ENCODE results near the gene MRPL38.

MRPL38 gene

DNA sequence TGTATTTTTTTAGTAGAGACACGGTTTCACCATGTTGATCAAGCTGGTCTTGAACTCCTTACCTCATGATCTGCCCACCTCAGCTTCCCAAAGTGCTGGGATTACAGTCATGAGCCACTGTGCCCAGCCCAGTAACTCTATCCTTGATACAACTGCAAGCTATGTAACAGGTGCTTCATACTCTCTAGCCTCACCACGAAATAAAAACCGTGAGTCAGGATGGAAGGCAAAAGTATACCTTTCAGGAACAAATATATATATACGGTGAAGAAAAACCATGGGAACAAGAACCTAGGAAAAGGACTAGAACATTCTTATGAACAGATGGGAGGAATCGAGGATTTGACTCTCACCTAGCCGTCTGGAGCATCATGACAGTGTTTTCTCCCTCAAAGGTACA, 45.7 kb upstream of the MRPL38 start:
- POLR2A ChIA-PET = interaction anchor here (0.7 to 1.2 kb wide), 2 partner anchors 9 to 95 kb away, joined by 5 to 9 read pairs; partner anchors contain the start of genes FBF1 and WBP2
- H3K36me3 ChIP-seq (ENCODE audit: control insufficient read depth in 2 of 2, insufficient read depth in 1 of 2, low read length in 2 of 2) = peaks cover 84 to 93% of the 10 kb centered on the region in 2 experiments
- TF ChIP-seq PRDM2 (tag by site-specific recombination; IDR thresholded peaks at IDR 0.05; ENCODE audit: borderline replicate concordance) (no peak), SCRT2 (tag by site-specific recombination; IDR thresholded peaks at IDR 0.05) (0 out of 2 replicates have a peak, but pooled peaks have one; percentile 27)

GRCh38 chr17:75945211-75945610, 40.5 kb upstream of the MRPL38 start:
- H3K4me3 ChIP-seq (ENCODE audit: low read depth, low read length) = no peak overlapping the region
- no peaks in the 10 kb centered on the region for H3K9me3 ChIP-seq (ENCODE audit: control insufficient read depth, insufficient read depth, low read depth, low read length)
- TF ChIP-seq, protein P1, sequence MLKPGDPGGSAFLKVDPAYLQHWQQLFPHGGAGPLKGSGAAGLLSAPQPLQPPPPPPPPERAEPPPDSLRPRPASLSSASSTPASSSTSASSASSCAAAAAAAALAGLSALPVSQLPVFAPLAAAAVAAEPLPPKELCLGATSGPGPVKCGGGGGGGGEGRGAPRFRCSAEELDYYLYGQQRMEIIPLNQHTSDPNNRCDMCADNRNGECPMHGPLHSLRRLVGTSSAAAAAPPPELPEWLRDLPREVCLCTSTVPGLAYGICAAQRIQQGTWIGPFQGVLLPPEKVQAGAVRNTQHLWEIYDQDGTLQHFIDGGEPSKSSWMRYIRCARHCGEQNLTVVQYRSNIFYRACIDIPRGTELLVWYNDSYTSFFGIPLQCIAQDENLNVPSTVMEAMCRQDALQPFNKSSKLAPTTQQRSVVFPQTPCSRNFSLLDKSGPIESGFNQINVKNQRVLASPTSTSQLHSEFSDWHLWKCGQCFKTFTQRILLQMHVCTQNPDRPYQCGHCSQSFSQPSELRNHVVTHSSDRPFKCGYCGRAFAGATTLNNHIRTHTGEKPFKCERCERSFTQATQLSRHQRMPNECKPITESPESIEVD (tag by site-specific recombination; IDR thresholded peaks at IDR 0.05) = peak; percentile 44
- TF ChIP-seq OSR2 (tag by site-specific recombination; IDR thresholded peaks at IDR 0.05) = peak; percentile 57; the same call in 1 of the 2 replicates
- TF ChIP-seq SP7 (tag by site-specific recombination; IDR thresholded peaks at IDR 0.05) = 0 out of 2 replicates have a peak, but pooled peaks have one; percentile 20
- TF ChIP-seq ZNF202 (tag by site-specific recombination; IDR thresholded peaks at IDR 0.05; ENCODE audit: borderline replicate concordance) = no peak
- CTCF ChIA-PET = interaction anchor here (0.9 to 1.1 kb wide), 3 partner anchors 55 to 69 kb away, joined by 3 to 4 read pairs (median 4); partner anchors contain the start of gene CDK3
- POLR2A ChIA-PET = no interaction called here
- no peak overlapping the region for H3K27ac ChIP-seq (ENCODE audit: extremely low read depth, low read depth, low read length)
- peaks cover 44 to 60% of the 10 kb centered on the region in 2 experiments for H3K36me3 ChIP-seq (ENCODE audit: control insufficient read depth in 2 of 2, insufficient read depth in 1 of 2, low read length in 2 of 2)
- H3K4me1 ChIP-seq (ENCODE audit: control insufficient read depth, insufficient read depth, low read length) = peaks cover 3% of the 10 kb centered on the region; the same call in 1 of the 2 replicates

More for the DNA sequence above, 45.7 kb upstream of the MRPL38 start:
- Histone ChIP-seq H3K9me3 (ENCODE audit: control insufficient read depth, insufficient read depth, low read depth, low read length) (no peaks in the 10 kb centered on the region), H3K4me1 (ENCODE audit: control insufficient read depth, insufficient read depth, low read length) (no peaks in the 10 kb centered on the region), H3K27ac (ENCODE audit: extremely low read depth, low read depth, low read length) (no peak overlapping the region), H3K4me3 (ENCODE audit: low read depth, low read length) (no peak overlapping the region)
- CTCF ChIA-PET = interaction anchor here (1.0 kb wide), 1 partner anchor 56 kb away, joined by 5 read pairs; no protein-coding TSS in a partner anchor

DNA sequence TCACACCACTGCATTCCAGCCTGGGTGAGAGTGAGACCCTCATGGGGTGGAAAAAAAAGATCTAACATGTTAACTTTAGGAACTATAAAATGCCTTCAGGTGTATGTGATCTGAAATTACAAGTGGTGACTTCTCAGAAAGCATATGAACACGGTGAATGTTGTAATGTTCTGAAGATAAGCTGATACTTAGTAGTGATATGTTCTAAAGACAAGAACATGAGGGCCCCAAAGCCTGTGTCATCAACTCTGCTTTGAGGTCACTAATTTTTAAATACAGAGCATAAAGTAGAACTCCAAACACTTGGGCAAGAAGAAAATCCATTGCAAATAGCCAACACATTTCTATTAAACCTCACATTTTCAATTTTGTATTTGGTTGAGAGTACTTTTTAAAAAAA, 38.8 kb upstream of the MRPL38 start:
- ChIA-PET POLR2A (interaction anchor here (0.6 kb wide), 2 partner anchors 11 to 126 kb away, joined by 3 to 7 read pairs; no protein-coding TSS in a partner anchor), CTCF (no interaction called here)
- peaks cover 29 to 43% of the 10 kb centered on the region in 2 experiments for H3K36me3 ChIP-seq (ENCODE audit: control insufficient read depth in 2 of 2, insufficient read depth in 1 of 2, low read length in 2 of 2)
- H3K4me3 ChIP-seq (ENCODE audit: low read depth, low read length) = no peak overlapping the region
- H3K27ac ChIP-seq (ENCODE audit: extremely low read depth, low read depth, low read length) = no peak overlapping the region
- H3K4me1 ChIP-seq (ENCODE audit: control insufficient read depth, insufficient read depth, low read length) = peaks cover 3% of the 10 kb centered on the region; the same call in 1 of the 2 replicates
- TF ChIP-seq ZNF211 (tag by site-specific recombination; IDR thresholded peaks at IDR 0.05; ENCODE audit: low read depth) = no peak
- TF ChIP-seq RBAK (tag by site-specific recombination; IDR thresholded peaks at IDR 0.05) = no peak
- no peaks in the 10 kb centered on the region for H3K9me3 ChIP-seq (ENCODE audit: control insufficient read depth, insufficient read depth, low read depth, low read length)

GRCh38 chr17:75942473-75942872, 37.8 kb upstream of the MRPL38 start:
- H3K36me3 ChIP-seq (ENCODE audit: control insufficient read depth in 2 of 2, insufficient read depth in 1 of 2, low read length in 2 of 2) = peaks cover 20 to 38% of the 10 kb centered on the region in 2 experiments
- no peak overlapping the region for H3K27ac ChIP-seq (ENCODE audit: extremely low read depth, low read depth, low read length)
- CTCF ChIA-PET = interaction anchor here (1.9 kb wide), 1 partner anchor 15 kb away, joined by 9 read pairs; no protein-coding TSS in a partner anchor
- TF ChIP-seq ZNF133 (tag by site-specific recombination; IDR thresholded peaks at IDR 0.05) = no peak
- no peak for TF ChIP-seq ZFP37 (tag by site-specific recombination; IDR thresholded peaks at IDR 0.05)
- no peak for TF ChIP-seq ZNF391 (tag by site-specific recombination; IDR thresholded peaks at IDR 0.05; ENCODE audit: borderline replicate concordance, low read depth)
- TF ChIP-seq ZNF76 (tag by site-specific recombination; IDR thresholded peaks at IDR 0.05; ENCODE audit: borderline replicate concordance, low read depth) = no peak
- TF ChIP-seq, protein P2, sequence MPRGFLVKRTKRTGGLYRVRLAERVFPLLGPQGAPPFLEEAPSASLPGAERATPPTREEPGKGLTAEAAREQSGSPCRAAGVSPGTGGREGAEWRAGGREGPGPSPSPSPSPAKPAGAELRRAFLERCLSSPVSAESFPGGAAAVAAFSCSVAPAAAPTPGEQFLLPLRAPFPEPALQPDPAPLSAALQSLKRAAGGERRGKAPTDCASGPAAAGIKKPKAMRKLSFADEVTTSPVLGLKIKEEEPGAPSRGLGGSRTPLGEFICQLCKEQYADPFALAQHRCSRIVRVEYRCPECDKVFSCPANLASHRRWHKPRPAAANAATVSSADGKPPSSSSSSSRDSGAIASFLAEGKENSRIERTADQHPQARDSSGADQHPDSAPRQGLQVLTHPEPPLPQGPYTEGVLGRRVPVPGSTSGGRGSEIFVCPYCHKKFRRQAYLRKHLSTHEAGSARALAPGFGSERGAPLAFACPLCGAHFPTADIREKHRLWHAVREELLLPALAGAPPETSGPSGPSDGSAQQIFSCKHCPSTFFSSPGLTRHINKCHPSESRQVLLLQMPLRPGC (tag by site-specific recombination; IDR thresholded peaks at IDR 0.05) = no peak
- TF ChIP-seq ZNF580 (tag by site-specific recombination; IDR thresholded peaks at IDR 0.05) = no peak
- TF ChIP-seq ZNF404 (tag by site-specific recombination; IDR thresholded peaks at IDR 0.05) = no peak
- TF ChIP-seq ZNF10 (tag by site-specific recombination; IDR thresholded peaks at IDR 0.05) = no peak
- TF ChIP-seq ZNF423 (tag by site-specific recombination; IDR thresholded peaks at IDR 0.05) = no peak
- no peak for TF ChIP-seq ZBTB17 (tag by site-specific recombination; IDR thresholded peaks at IDR 0.05)
- peaks cover 3% of the 10 kb centered on the region; the same call in 1 of the 2 replicates for H3K4me1 ChIP-seq (ENCODE audit: control insufficient read depth, insufficient read depth, low read length)
- POLR2A ChIA-PET = interaction anchor here (0.7 to 1.9 kb wide), 3 partner anchors 14 to 63 kb away, joined by 4 to 20 read pairs (median 5); no protein-coding TSS in a partner anchor
- no peak overlapping the region for H3K4me3 ChIP-seq (ENCODE audit: low read depth, low read length)
- H3K9me3 ChIP-seq (ENCODE audit: control insufficient read depth, insufficient read depth, low read depth, low read length) = no peaks in the 10 kb centered on the region
